B cell (primary cell): ENCODE data around the gene FGD4.

Experiments
- CTCF ChIP-seq: fragments of 200-600 bp; IDR thresholded peaks from one replicate; pipeline ENCODE4 v1.8.0; 2022; ENCODE audit warnings: antibody characterized with exemption, mild to moderate bottlenecking
- EZH2 ChIP-seq: IDR thresholded peaks from 2 replicates; pipeline ENCODE4 v1.6.1; 2012; ENCODE audit warnings: borderline replicate concordance, low read depth, mild to moderate bottlenecking, moderate library complexity, low read length; ENCODE audit not compliant: insufficient read depth, poor library complexity, severe bottlenecking

- TF ChIP-seq CTCF: no peak
- TF ChIP-seq EZH2: no peak
Measured at GRCh38 chr12:32603858-32604257, 204.5 kb downstream of the FGD4 start.
